ENCODE results near the gene ERMAP.
A peak's percentile ranks its signal among the peaks of the same experiment; 100 is the strongest.
"Not testable (repeated sequence)": the region's sequence is repeated elsewhere in the genome, so short reads cannot be mapped to it uniquely, and the experiment has no call there.

Gene ERMAP

DNA sequence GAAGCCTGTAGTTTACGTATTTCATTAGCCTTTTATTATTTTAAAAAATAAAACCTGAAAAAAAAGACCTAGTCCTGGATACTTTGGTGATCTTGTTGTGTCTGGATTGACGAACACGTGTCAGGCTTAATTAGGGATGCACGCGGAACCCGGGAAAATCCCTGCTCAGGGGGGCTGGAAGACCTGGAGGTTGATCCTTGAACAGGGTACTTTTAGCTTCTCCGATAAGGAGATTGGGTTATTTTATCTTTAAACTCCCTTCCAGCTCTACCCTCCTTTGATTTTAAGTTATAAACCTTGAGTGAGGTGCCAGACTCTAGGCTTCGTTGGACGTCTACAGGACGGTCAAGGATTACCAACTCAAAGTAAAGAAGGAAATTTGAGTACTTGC lies 28.9 kb downstream of the ERMAP start:
- no peak for DNase-seq

- peak; percentile 93 to 95 for DNase-seq
Observed at GRCh38 chr1:42846257-42847110, 29.6 kb downstream of the ERMAP start, which contains the start of gene ZNF691. Gene ZNF691 (plus strand): TSS chr1:42846613. CDS start chr1:42849659, 3,046 bp downstream.

DNA sequence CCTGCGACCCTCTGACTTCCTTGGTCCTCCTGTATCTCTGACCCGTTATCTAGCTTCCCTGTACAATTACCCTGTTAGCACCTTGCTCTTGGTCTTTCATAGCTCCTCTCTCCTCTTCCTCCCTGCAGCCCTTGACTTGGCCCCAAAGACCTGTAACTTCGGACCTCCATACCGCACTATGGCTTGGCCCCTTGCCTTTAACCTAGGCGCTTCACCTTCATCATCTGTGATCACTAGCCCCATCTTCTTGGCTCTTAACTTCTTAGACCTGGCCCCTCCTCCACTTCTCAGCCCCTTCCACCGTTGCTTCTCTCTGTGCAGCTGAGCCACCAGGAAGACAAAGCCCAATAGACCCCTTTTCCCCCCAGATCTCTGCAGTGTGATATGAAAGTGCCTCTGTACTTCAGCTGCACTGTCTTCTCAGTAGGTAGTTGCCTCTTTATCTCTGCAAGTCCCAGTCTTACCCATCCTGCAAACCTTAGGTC lies 30.2 kb downstream of the ERMAP start:
- DNase-seq = no peak

DNA sequence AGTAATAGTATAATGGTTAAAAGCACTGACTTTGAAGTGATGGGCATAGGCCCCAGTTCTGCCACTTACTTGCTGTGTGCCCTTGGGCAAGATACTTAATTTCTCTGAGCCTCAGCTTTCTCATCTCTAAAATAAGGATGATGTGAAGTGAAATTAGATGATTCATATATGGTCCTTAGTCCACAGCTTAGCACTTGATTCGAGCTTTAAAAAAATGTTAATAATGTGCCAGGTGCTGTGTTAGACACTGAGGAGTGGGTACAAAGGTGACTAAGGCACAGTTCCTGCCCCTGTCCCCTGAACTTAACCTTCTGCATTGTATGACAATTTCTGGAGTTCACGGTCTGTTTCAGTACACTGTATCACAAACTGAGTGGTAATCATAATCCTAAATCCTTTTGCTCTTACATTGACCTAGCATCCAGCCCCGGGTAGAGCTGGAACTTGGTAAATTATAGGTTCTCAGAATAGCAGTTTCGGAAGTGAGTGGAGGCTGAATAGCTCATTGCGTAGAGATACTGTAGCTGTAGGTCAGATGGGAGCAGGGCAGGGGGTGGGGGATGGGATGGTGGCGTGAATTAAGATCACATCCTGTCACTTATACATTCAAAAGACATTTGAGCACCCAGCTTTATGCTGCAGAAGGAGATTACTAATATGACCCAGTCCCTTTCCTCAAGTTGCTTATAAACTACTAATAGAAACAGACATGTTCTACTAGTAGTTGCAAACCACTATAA lies 31.0 kb downstream of the ERMAP start:
- DNase-seq = no peak

DNA sequence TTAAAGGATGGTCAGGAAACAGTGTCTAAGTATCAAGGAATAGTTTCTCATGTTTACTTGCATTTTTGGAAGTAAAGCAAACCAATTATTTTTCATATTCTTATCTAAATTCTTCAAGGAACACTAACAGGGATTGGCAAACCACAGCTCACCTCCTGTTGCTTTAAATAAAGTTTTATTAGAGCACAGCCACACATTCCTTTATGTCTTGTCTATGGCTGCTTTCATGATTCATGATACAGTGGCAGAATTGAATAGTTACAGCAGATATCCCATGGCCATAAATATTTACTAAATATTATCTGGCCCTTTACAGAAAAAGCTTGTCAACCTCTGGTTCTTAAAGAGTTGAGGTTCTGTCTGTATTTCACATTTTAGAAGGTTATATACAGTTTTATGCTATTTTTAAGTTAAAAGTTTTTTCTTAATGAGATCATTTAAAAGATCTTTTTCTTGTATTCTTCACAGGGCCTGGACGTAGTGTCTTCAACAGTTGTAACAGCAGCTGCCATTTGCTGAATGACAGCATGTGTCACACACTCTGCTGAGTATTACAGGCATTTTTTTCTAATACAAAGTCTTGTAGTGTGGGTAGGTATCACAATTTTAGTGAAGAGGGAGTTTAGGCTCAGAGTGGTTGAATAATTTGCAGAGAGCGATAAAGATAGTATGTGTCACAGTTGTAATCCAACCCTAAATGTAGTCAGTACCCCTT lies 32.1 kb downstream of the ERMAP start:
- no peak for DNase-seq

GRCh38 chr1:42849944-42850343 lies 33.0 kb downstream of the ERMAP start:
- DNase-seq = no peak

GRCh38 chr1:42851420-42851819 lies 34.5 kb downstream of the ERMAP start:
- DNase-seq = no peak

DNA sequence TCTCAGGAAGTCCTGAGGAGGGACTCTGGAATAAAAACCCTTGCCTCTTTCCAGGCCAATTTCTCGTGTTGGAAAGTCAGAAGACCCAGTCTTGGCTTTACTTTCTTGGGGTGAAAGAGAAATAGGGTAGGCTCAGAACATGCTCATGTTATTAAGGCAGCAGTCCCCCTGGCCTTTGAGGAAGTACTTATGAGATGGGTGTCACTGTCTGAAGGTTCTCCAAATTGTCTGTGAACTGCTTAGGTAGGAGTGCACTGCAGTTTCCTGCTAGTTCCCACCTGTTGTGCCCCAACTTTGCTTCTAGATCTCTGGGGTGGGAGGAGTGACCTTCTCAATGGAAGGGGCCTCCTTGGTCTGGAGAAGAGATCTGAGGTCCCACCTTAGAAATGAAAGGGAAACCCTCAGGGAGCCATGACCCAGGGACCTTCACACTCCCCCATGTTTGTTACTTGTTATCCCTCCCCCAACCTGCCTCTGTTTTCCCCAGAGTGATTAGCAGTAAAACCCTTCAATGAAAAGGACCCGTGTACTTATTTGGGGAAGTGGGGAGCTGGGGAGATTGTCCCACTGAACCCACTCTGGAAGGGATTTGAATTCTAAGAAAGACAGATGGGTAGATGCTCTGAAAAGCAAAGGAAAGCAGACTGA lies 35.2 kb downstream of the ERMAP start:
- no peak for DNase-seq

DNA sequence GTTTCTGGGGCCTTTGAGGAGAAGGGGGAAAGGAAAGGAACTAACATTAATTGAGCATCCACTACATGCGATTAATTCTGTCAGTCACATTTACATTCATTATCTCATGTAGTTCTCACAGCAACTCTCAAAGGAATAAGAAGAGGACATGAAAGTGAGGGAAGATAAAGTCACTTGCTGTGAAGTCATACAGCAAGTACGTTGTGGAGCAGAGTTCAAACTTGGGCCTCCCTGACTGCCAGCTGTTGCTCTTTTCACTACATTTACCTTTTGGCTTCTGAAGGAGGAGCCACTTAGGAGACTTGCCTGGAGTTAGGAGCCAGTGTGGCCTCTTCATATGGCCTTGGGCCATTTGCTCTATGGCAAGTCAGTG lies 35.7 kb downstream of the ERMAP start:
- no peak for DNase-seq

DNA sequence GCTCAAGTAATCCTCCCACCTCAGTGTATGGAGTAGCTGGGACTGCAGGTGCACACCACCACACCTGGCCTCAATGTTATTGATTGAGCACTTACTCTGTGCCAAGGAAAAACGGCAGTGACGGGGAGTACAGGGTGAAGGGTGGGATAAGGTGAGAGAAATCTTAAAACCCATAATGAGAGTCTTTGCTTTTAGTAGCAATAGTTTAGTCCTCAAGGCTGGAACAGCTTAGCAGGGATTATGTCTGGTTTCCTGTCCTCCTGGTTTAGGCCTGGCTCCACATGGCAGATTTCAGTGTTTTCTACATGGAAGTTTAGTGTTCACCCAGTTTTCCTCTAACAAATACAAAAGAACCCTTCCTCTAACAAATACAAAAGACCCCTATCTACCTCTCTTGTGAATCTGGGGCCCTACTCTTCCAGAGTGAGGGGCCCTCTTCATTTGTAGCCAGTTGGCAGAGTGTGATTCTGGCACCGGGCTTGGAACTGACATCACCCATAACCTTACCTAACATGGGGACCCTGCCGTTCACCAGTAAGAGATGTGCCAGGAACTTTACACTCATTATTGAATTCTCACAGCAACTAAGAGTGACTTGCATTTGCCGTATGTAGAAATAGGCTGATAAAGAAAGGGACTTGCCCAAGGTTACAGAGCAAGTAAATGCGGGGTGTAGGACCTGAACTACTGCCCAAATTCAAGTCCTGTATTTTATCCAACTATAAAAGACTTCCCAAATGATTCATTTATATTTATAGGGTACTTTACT lies 36.4 kb downstream of the ERMAP start:
- DNase-seq = no peak

GRCh38 chr1:42856554-42856953 lies 39.6 kb downstream of the ERMAP start:
- not testable (repeated sequence) for DNase-seq

DNA sequence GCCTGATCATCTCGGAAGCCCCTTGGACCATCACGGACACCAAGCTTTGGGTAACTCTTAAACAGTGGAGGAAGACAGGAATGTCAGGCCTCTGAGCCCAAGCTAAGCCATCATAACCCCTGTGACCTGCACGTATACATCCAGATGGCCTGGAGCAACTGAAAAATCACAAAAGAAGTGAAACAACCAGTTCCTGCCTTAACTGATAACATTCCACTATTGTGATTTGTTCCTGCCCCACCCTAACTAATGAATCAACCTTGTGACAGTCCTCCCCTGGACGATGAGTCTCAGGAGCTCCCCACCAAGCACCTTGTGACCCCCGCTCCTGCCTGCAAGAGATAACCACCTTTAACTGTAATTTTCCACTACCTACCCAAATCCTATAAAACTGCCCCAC lies 42.4 kb downstream of the ERMAP start:
- DNase-seq = not testable (repeated sequence)

- DNase-seq = no peak
Observed at GRCh38 chr1:42860339-42861013, 43.6 kb downstream of the ERMAP start.

- no peak for DNase-seq
Observed at GRCh38 chr1:42861014-42861399, 44.1 kb downstream of the ERMAP start.

- no peak for DNase-seq
Observed at GRCh38 chr1:42866549-42866948, 49.6 kb downstream of the ERMAP start.

DNA sequence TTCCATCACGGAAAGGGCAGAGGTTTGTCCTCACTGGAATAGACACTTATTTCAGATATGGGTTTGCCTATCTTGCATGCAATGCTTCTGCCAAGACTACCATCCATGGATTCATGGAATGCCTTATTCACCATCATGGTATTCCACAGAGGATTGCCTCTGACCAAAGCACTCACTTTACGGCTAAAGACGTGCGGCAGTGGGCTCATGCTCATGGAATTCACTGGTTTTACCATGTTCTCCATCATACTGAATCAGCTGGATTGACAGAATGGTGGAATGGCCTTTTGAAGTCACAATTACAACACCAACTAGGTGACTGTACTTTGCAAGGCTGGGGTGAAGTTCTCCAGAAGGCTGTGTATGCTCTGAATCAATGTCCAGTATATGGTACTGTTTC lies 51.5 kb downstream of the ERMAP start:
- not testable (repeated sequence) for DNase-seq

- not testable (repeated sequence) for DNase-seq
Observed at GRCh38 chr1:42869254-42869653, 52.3 kb downstream of the ERMAP start.

- DNase-seq = not testable (repeated sequence)
Observed at GRCh38 chr1:42869751-42870150, 52.8 kb downstream of the ERMAP start.

- not testable (repeated sequence) for DNase-seq
Observed at GRCh38 chr1:42873108-42873507, 56.2 kb downstream of the ERMAP start.

GRCh38 chr1:42873670-42874069 lies 56.7 kb downstream of the ERMAP start:
- no peak for DNase-seq

DNA sequence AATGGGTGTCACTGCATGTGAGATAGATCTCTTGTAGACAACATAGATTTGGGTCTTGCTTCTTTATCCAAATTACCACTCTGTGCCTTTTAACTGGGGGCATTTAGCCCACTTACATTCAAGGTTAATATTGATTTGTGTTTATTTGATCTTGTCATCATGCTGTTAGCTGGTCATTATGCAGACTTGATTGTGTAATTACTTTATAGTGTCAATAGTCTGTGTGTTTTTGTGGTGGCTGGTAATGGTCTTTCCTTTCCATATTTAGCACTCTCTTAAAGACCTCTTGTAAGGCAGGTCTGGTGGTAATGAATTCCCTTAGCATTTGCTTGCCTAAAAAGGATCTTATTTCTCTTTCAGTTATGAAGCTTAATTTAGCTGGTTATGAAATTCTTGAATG lies 59.1 kb downstream of the ERMAP start:
- DNase-seq = no peak
